ENCODE data around the gene ARHGEF38.

ARHGEF38 gene

DNA sequence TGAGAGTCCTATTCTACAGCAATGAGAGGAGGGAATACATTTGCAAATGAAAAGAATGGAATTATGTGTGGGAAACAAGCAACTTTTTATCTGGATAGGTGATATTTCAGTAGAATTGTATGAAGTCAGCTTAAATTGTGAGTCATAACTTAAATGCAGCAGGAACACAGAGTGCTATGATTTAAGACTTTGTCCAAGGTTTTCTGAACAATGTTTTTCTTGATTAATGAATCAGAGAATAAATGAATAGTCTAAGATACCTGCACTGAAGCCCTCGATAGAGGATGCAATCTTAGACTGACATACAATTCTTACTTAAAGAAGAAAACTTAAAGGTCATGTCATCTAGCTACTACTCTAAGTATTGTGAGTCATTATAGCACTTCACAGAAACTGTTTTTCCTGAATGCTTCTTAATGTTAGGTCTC lies 8.0 kb downstream of the ARHGEF38 start:
- H3K9ac ChIP-seq (ENCODE audit: low read depth, low read length): no peak overlapping the region
- H3K4me1 ChIP-seq (ENCODE audit: control insufficient read depth, insufficient read depth, low read length): peaks cover 8% of the 10 kb centered on the region
- H3K4me3 ChIP-seq (ENCODE audit: low read length): no peak overlapping the region
- H3K4me2 ChIP-seq (ENCODE audit: low read length): no peak overlapping the region
- H3K36me3 ChIP-seq (ENCODE audit: insufficient read depth, low read length): no peaks in the 10 kb centered on the region
- H3K27me3 ChIP-seq (ENCODE audit: control insufficient read depth, insufficient read depth, low read length): no peaks in the 10 kb centered on the region
- no peaks in the 10 kb centered on the region for H3K9me3 ChIP-seq (replicated peaks; ENCODE audit: low read length)

DNA sequence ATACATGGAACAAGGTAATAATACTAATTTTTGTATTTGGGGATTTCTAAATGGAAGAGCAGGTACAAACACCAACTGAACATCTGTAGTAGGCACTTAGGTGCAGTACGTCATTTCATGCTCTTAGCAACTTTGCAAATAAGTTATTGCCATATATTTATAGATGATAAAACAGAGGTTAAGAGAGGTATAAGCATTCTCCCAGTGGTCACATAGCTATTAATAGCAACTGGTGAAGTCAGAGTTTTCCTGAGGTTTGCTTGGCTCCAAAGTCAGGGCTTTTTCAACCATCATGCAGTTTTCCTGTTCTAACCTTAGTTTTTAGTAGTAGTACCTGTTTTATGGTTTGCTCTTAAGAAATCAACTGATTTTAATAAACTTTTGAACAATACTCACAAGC lies 10.9 kb downstream of the ARHGEF38 start:
- H3K4me3 ChIP-seq (ENCODE audit: low read length): no peak overlapping the region
- peaks cover 8% of the 10 kb centered on the region for H3K4me1 ChIP-seq (ENCODE audit: control insufficient read depth, insufficient read depth, low read length)
- no peaks in the 10 kb centered on the region for H3K36me3 ChIP-seq (ENCODE audit: insufficient read depth, low read length)
- H3K9me3 ChIP-seq (replicated peaks; ENCODE audit: low read length): no peaks in the 10 kb centered on the region
- H3K9ac ChIP-seq (ENCODE audit: low read depth, low read length): no peak overlapping the region
- H3K4me2 ChIP-seq (ENCODE audit: low read length): no peak overlapping the region
- no peaks in the 10 kb centered on the region for H3K27me3 ChIP-seq (ENCODE audit: control insufficient read depth, insufficient read depth, low read length)

DNA sequence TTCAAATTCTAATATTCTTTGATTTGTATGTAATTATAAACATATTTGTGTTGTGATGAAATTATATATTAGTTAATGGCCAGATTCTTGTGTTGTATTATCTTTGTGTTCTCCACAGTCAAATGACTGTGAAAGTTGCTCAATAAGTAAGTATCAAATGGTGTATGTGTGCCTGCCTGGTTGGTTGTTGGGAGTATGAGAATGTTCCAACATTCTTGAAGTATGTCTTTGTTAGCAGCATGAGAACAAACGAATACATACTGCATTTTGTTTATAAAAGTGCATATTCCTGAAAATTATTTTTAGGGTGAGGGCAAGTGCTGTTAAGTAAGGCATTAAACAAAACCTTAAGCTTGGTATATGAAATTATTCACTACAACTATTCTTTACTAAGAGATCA lies 16.2 kb downstream of the ARHGEF38 start:
- Histone ChIP-seq H3K4me2 (ENCODE audit: low read length) (no peak overlapping the region), H3K4me1 (ENCODE audit: control insufficient read depth, insufficient read depth, low read length) (no peaks in the 10 kb centered on the region), H3K36me3 (ENCODE audit: insufficient read depth, low read length) (no peaks in the 10 kb centered on the region)

DNA sequence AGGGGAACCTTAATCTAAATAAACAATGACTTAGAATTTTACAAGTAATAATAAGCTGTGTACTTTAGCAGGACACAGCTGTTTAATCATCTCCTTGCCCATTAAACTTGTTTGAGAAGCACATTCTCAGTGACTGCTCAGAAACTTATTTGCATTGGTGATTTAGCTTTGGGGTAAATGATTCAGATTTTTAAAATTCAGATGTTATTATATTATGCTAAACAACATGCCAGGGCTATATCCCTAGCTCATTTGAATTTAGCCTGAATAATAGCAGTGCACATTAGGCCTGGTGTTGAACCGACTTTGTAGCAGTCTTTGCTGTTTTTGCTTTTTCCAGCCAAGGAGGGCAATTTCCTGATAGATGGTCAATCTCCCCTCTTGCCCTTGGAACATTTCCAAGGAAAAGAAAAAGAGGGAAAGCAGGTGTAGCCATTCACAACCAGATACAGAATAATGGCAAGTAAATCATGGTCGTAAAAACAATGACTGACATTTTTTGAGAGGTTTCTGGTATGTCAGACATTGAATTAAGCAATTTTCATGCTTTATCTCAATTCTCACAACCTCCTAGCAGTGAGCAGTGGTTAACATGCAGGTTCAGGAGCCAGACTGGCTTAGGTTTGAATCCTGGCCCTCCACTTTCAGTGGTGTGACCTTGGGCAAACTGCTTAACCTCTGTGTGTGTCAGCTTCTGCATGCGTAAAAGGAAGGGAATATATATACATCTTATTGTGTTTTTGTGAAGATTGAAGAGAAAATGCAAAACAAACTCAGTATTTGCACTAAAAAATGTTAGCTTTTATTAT lies 16.8 kb downstream of the ARHGEF38 start:
- Histone ChIP-seq H3K4me3 (ENCODE audit: low read length) (no peak overlapping the region), H3K27me3 (ENCODE audit: control insufficient read depth, insufficient read depth, low read length) (no peaks in the 10 kb centered on the region), H3K4me1 (ENCODE audit: control insufficient read depth, insufficient read depth, low read length) (no peaks in the 10 kb centered on the region), H3K36me3 (ENCODE audit: insufficient read depth, low read length) (no peaks in the 10 kb centered on the region), H3K4me2 (ENCODE audit: low read length) (no peak overlapping the region), H3K9ac (ENCODE audit: low read depth, low read length) (no peak overlapping the region), H3K9me3 (replicated peaks; ENCODE audit: low read length) (no peaks in the 10 kb centered on the region)

More for the DNA sequence above, 16.2 kb downstream of the ARHGEF38 start:
- Histone ChIP-seq H3K27me3 (ENCODE audit: control insufficient read depth, insufficient read depth, low read length) (no peaks in the 10 kb centered on the region), H3K9me3 (replicated peaks; ENCODE audit: low read length) (no peaks in the 10 kb centered on the region), H3K9ac (ENCODE audit: low read depth, low read length) (no peak overlapping the region), H3K4me3 (ENCODE audit: low read length) (no peak overlapping the region)

DNA sequence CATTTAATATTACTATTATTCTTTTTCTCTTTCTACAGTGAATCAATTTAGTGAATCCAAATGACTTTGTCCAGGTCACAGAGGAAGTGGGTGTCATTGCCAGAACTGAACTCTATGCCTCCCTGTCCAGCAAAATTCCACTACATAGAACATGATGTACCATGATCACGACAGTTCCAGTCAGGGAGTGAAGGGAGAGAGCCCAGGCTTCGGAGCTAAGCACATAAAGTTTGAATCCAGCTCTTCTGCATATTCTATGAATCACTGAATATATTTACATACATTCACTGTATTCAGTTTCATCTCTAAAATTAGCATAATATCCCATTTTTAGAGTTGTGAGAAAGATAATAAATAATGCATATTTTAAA lies 17.4 kb downstream of the ARHGEF38 start:
- Histone ChIP-seq H3K4me3 (ENCODE audit: low read length) (no peak overlapping the region), H3K4me1 (ENCODE audit: control insufficient read depth, insufficient read depth, low read length) (no peaks in the 10 kb centered on the region), H3K27me3 (ENCODE audit: control insufficient read depth, insufficient read depth, low read length) (no peaks in the 10 kb centered on the region), H3K36me3 (ENCODE audit: insufficient read depth, low read length) (no peaks in the 10 kb centered on the region), H3K9me3 (replicated peaks; ENCODE audit: low read length) (no peaks in the 10 kb centered on the region), H3K4me2 (ENCODE audit: low read length) (no peak overlapping the region), H3K9ac (ENCODE audit: low read depth, low read length) (no peak overlapping the region)

DNA sequence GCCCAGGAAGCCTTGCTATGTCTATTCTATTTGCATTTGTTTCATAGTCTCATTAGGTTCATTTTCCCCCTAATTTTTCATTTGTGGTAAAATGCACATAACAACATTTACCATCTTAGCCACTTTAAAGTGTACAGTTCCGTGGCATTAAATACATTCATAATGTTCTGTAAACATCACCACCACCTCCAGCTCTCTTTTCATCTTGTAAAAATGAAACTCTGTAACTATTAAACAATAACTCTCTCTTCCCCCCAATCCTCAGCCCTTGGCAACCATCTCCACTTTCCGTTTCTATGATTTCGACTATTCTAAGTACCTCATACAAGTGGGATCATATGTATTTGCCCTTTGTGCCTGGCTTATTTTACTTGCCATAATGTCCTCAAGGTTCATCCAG lies 19.9 kb downstream of the ARHGEF38 start:
- H3K4me1 ChIP-seq (ENCODE audit: control insufficient read depth, insufficient read depth, low read length): no peaks in the 10 kb centered on the region

DNA sequence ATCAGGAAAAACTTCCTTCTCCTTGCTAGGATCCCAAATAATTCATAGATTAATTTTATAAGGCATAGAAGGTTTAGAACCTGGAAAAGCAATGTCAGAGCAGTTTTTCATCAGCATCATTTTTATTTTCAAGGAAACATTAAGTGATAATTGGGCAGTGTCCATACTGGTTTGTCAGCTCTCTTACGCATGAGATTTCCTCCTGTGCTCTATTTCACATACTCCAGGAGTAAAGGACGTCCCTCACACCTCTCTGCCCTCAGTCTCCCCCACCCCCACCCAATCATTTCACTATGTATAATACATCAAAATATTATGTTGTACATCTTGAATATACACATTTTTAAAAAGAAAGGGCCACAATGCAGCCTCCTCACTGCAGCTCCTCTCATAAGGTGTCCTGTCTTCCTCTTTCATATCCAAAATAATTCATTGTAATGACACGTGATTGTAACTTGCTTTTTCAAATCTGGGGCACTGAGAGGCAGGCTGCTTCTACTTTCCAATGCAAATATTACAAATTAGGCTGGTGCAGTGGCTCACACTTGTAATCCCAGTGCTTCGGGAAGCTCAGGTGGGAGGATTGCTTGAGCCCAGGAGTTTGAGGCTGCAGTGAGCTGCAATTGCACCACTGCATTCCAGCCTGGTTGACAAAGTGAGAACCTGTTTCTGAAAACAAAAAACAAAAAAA lies 34.4 kb downstream of the ARHGEF38 start:
- Histone ChIP-seq H3K27me3 (ENCODE audit: control insufficient read depth, insufficient read depth, low read length) (no peaks in the 10 kb centered on the region), H3K4me2 (ENCODE audit: low read length) (no peak overlapping the region), H3K9me3 (replicated peaks; ENCODE audit: low read length) (no peaks in the 10 kb centered on the region)

More for the DNA sequence above, 19.9 kb downstream of the ARHGEF38 start:
- no peaks in the 10 kb centered on the region for H3K36me3 ChIP-seq (ENCODE audit: insufficient read depth, low read length)
- no peak overlapping the region for H3K4me2 ChIP-seq (ENCODE audit: low read length)
- no peaks in the 10 kb centered on the region for H3K27me3 ChIP-seq (ENCODE audit: control insufficient read depth, insufficient read depth, low read length)
- no peaks in the 10 kb centered on the region for H3K9me3 ChIP-seq (replicated peaks; ENCODE audit: low read length)
- no peak overlapping the region for H3K4me3 ChIP-seq (ENCODE audit: low read length)
- H3K9ac ChIP-seq (ENCODE audit: low read depth, low read length): no peak overlapping the region

DNA sequence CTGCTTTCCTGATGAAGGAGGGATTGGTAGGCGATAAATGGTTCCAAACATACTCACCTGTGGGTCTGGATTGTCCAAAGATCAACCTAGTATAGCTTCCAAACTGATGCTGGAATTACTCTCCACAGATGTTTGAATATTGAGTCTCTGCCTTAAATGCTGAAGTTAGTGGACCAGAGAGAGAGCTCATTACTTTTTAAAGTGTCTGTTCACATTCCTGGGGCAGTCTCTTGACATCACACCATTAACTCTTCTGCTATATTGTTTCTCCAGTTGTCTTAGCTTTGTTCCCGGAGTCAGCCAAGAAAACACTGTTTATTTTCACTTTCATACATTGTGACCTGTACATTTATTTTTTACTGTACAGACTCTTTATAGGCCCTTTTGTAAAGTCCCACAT lies 35.4 kb downstream of the ARHGEF38 start:
- H3K4me2 ChIP-seq (ENCODE audit: low read length): no peak overlapping the region
- H3K4me1 ChIP-seq (ENCODE audit: control insufficient read depth, insufficient read depth, low read length): no peaks in the 10 kb centered on the region
- H3K4me3 ChIP-seq (ENCODE audit: low read length): no peak overlapping the region
- H3K36me3 ChIP-seq (ENCODE audit: insufficient read depth, low read length): no peaks in the 10 kb centered on the region
- no peaks in the 10 kb centered on the region for H3K27me3 ChIP-seq (ENCODE audit: control insufficient read depth, insufficient read depth, low read length)
- no peak overlapping the region for H3K9ac ChIP-seq (ENCODE audit: low read depth, low read length)
- H3K9me3 ChIP-seq (replicated peaks; ENCODE audit: low read length): no peaks in the 10 kb centered on the region

More for the DNA sequence above, 34.4 kb downstream of the ARHGEF38 start:
- H3K4me3 ChIP-seq (ENCODE audit: low read length): no peak overlapping the region
- no peak overlapping the region for H3K9ac ChIP-seq (ENCODE audit: low read depth, low read length)
- H3K36me3 ChIP-seq (ENCODE audit: insufficient read depth, low read length): no peaks in the 10 kb centered on the region
- H3K4me1 ChIP-seq (ENCODE audit: control insufficient read depth, insufficient read depth, low read length): no peaks in the 10 kb centered on the region

DNA sequence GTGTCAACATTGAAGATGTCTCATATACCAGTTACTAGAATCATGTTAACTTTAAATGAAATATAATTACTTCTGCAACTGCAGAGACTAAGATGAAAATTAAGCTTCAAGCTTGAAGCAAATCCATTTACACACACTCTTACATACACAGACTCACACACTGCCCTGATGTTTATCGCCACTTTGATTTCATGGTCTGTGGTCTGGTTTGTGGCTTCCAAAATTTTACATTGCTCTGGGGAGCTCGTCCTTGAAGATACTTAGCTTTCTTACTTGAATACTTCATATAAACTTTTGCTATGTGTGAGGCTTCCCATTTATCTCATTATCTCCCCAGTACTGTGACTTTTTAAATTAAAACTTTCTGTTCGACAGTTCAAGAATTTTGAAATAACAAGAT lies 35.8 kb downstream of the ARHGEF38 start:
- H3K4me1 ChIP-seq (ENCODE audit: control insufficient read depth, insufficient read depth, low read length): no peaks in the 10 kb centered on the region
- no peak overlapping the region for H3K4me3 ChIP-seq (ENCODE audit: low read length)
- H3K27me3 ChIP-seq (ENCODE audit: control insufficient read depth, insufficient read depth, low read length): no peaks in the 10 kb centered on the region
- H3K9me3 ChIP-seq (replicated peaks; ENCODE audit: low read length): no peaks in the 10 kb centered on the region
- H3K4me2 ChIP-seq (ENCODE audit: low read length): no peak overlapping the region
- no peak overlapping the region for H3K9ac ChIP-seq (ENCODE audit: low read depth, low read length)
- no peaks in the 10 kb centered on the region for H3K36me3 ChIP-seq (ENCODE audit: insufficient read depth, low read length)

DNA sequence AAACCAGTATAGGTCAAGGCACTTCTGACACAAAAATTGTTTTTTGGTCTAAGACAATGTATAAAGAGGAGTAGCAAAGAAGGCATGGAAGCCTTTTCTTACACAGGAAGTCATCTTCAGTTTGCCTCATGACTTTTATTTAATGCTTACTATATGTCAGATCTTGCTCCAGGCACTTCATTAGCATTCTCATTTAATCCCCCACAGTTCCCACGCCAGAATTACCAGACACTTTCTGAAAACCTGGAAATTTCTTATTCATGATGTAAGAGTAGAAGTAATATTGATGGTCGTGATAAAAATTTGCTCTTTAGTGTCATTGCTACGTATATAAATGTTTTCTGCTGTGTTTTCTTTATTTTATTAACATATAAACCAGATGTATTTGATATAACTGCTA lies 39.2 kb downstream of the ARHGEF38 start:
- H3K9me3 ChIP-seq (replicated peaks; ENCODE audit: low read length): no peaks in the 10 kb centered on the region
- no peaks in the 10 kb centered on the region for H3K36me3 ChIP-seq (ENCODE audit: insufficient read depth, low read length)
- no peak overlapping the region for H3K9ac ChIP-seq (ENCODE audit: low read depth, low read length)

DNA sequence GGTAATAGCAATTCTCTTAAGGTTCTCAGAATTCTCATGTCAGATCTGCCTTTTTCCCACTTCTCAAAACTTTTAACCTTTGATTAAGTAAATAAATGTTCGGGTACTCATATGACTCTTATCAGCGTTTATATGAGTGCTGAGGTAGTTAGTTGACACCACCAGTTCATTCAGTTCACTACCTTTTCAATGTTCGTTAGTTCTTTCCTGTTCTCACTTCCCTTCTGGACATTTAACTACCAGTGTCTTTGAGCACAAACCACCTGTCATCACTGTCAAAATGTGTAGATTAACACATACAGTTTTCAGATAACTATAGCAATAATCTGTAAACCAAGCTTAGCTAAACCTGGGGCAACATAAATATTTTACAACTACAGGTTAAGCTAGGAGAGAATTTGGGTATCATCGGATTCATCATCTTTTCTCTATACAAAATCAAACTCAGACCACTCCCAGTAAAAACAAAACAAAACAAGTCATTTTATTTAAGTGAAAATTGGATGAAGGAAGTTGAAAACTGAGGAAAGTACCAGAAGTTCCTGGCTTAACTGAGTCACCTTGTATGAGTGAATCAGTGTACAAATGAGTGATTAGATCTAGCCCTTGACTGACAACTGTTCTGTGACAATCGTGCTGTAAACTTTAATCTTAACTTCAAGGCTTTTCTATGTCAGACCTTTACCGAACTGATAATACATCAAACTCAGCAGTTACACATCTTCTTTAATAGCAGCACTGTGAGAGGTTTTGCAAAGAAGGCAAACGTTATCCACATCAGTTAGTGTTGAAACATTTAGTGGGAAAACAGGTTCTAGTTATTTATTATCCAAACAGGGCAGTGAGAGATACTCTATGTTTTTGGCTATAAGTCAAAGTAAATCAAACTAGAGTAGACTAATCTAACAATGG lies 41.9 kb downstream of the ARHGEF38 start:
- Histone ChIP-seq H3K27me3 (ENCODE audit: control insufficient read depth, insufficient read depth, low read length) (no peaks in the 10 kb centered on the region), H3K9me3 (replicated peaks; ENCODE audit: low read length) (no peaks in the 10 kb centered on the region), H3K4me2 (ENCODE audit: low read length) (no peak overlapping the region), H3K4me1 (ENCODE audit: control insufficient read depth, insufficient read depth, low read length) (no peaks in the 10 kb centered on the region), H3K36me3 (ENCODE audit: insufficient read depth, low read length) (no peaks in the 10 kb centered on the region), H3K4me3 (ENCODE audit: low read length) (no peak overlapping the region), H3K9ac (ENCODE audit: low read depth, low read length) (no peak overlapping the region)

More for the DNA sequence above, 39.2 kb downstream of the ARHGEF38 start:
- Histone ChIP-seq H3K4me2 (ENCODE audit: low read length) (no peak overlapping the region), H3K27me3 (ENCODE audit: control insufficient read depth, insufficient read depth, low read length) (no peaks in the 10 kb centered on the region), H3K4me3 (ENCODE audit: low read length) (no peak overlapping the region), H3K4me1 (ENCODE audit: control insufficient read depth, insufficient read depth, low read length) (no peaks in the 10 kb centered on the region)
